Sigmoid colon (tissue), 7 donors: ENCODE measurements around the gene TUFM. TPM values are rescaled to one million over a fixed set of nuclear protein-coding genes. Genes with fewer than 3 reads are reported as not detected.
"Not testable (repeated sequence)": the region's sequence is repeated elsewhere in the genome, so short reads cannot be mapped to it uniquely, and the experiment has no call there.

ENCODE experiments used
- DNase-seq: peaks from one replicate; pipeline ENCODE4 v3.0.0-alpha.2; 2019
- H3K27ac ChIP-seq, 4 donors: fragments of 200-600 bp; sonication (generic); one replicate each; pipeline ENCODE4 v1.5.1; 2016 to 2019; ENCODE audit warnings: mild to moderate bottlenecking in 1 of 4
- H3K27me3 ChIP-seq, 3 donors: fragments of 200-600 bp; sonication (generic); one replicate each; pipeline ENCODE4 v1.5.1; 2019; ENCODE audit warnings: mild to moderate bottlenecking in 1 of 3
- H3K36me3 ChIP-seq, 4 donors: fragments of 200-600 bp; sonication (generic); one replicate each; pipeline ENCODE4 v1.5.1; 2016 to 2019
- H3K4me1 ChIP-seq, 4 donors: fragments of 200-600 bp; sonication (generic); one replicate each; pipeline ENCODE4 v1.5.1; 2017 to 2019
- H3K4me3 ChIP-seq, 4 donors: fragments of 200-600 bp; sonication (generic); one replicate each; pipeline ENCODE4 v1.5.1; 2017 to 2019; ENCODE audit warnings: mild to moderate bottlenecking in 2 of 4, moderate library complexity in 1 of 4
- H3K9me3 ChIP-seq, 4 donors: fragments of 200-600 bp in 3 of 4; sonication (generic) in 3 of 4; one replicate each; pipeline versions ENCODE4 v1.5.1 to v1.6.1; 2013 to 2019
- EP300 ChIP-seq, 4 donors: sonication (generic); formaldehyde crosslinking; IDR thresholded peaks; one replicate each; pipeline ENCODE4 v1.6.1; 2017; ENCODE audit warnings: antibody characterized with exemption in 4 of 4
- POLR2A ChIP-seq, 2 donors: fragments of 450-650 bp; IDR thresholded peaks; one replicate each; pipeline ENCODE4 v1.6.1; 2016; ENCODE audit warnings: antibody characterized with exemption in 2 of 2, mild to moderate bottlenecking in 2 of 2, moderate library complexity in 2 of 2
- POLR2AphosphoS5 ChIP-seq, 4 donors: sonication (generic); formaldehyde crosslinking; IDR thresholded peaks; one replicate each; pipeline ENCODE4 v1.6.1; 2017; ENCODE audit warnings: antibody characterized with exemption in 4 of 4
- WGBS, 2 donors: extraction: QIAGEN DNeasy Blood & Tissue Kit; methylation state at CpG; one replicate each; pipeline ENCODE4 v1.1.7; 2013; 5-methylcytosine and 5-hydroxymethylcytosine counted together
- intact Hi-C: fragments of 100-400 bp; cut with DNase I; formaldehyde crosslinking; loops from one replicate; pipeline ENCODE4 v1.15.1; 2023
- polyA plus RNA-seq, 3 donors: library from polyadenylated mRNA; stranded (reverse); fragments of 200-250 nt; gene quantifications; one replicate each; pipeline ENCODE4 v1.2.3, GENCODE V29; 2013
- total RNA-seq, 4 donors: library from RNA; depleted of rRNA; stranded (reverse); fragments of >200 nt; gene quantifications; one replicate each; pipeline ENCODE4 v1.1.0, GENCODE V29; 2016
- TF ChIP-seq, protein P1 (sequence below), 4 experiments: fragments of 450-650 bp in 3 of 4; fragments of 200-600 bp in 1 of 4; IDR thresholded peaks; one replicate each; pipeline ENCODE4 v1.5.1; 2016 to 2019; ENCODE audit warnings: antibody characterized with exemption in 4 of 4, mild to moderate bottlenecking in 3 of 4, moderate library complexity in 2 of 4
- donor health status: healthy with polysubstance abuse.
- donor health status: Bipolar disorder and iron deficiency.
- donor health status: healthy.

Gene TUFM
- total RNA-seq (100 to 1,000 TPM in 1 of 4 donors, 10 to 100 TPM in 3; 75.3 to 115 (median 89.8) TPM), polyA plus RNA-seq (100 to 1,000 TPM; 102 to 289 (median 151) TPM)

DNA sequence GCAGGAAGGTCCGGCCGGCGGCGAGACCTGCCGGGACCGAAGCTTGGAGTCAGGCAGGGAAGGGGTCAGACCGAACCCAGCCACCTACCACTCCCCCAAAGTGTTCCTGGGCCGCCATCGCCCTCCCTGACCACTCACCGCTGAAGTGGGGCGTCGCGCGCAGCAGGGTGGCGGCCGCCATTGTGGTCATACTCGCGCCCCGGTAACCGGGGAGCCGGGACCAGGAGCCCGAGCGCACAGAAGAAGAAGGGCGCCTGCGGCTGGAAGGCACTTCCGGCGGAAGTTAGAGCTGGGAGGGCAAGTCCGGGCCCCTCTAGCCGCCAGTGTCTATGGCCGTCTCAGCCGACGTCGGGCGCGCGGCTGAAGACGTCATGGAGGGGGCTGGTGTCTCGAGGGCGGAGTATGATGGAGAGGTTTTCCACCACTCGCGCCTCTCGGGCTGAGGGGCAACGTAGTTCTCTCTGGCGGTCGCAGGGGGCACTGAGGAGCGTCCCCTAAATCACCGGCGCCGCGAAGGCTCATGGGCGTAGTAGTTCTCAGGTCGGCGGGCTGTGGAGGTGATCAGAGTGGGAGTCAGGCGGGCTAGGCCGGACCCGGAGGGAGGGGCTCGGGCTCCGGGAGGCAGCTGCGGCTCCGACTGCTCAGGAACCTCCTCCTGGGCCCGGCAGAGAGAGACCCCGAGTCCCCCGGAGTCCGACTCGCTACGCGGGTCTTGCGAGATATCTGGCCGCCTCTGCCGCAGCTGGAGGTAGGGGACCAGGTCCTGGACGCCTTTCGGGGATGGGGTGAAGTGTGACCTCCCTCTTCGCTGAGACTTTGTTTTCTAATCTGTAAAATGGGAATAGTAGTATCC, at the start of gene TUFM:
TUFM (minus strand) TSS at position 269 of the 853 bp plus-strand sequence; CDS start at position 190, 79 bp downstream.
- H3K27me3 ChIP-seq, result no peaks in the 10 kb centered on the region
- H3K27ac ChIP-seq, result peak within 1 kb of the TSS; percentile 91 to 95 (median 92)
- DNase-seq, result peak; percentile 99
- intact Hi-C loops, result loop anchor here (1.0 kb wide), 1 partner anchor 17 kb away; the partner anchor contains the start of gene SH2B1
- H3K9me3 ChIP-seq, result no peaks in the 10 kb centered on the region
- H3K36me3 ChIP-seq, result peaks cover 24 to 36% (median 33%) of the 10 kb centered on the region in 4 donors
- WGBS, 2 donors, result 0% methylated on average over 73 of the region's 73 CpGs
- peak within 1 kb of the TSS; percentile 72 to 98 (median 80) for H3K4me3 ChIP-seq
- H3K4me1 ChIP-seq, result peaks cover 0 to 27% (median 22%) of the 10 kb centered on the region in 4 donors
- peak; percentile 63 to 67 for TF ChIP-seq POLR2A (IDR thresholded peaks at IDR 0.05)
- TF ChIP-seq POLR2AphosphoS5 (IDR thresholded peaks at IDR 0.05), result peak; percentile 65 to 88 (median 84)
- TF ChIP-seq, protein P1, sequence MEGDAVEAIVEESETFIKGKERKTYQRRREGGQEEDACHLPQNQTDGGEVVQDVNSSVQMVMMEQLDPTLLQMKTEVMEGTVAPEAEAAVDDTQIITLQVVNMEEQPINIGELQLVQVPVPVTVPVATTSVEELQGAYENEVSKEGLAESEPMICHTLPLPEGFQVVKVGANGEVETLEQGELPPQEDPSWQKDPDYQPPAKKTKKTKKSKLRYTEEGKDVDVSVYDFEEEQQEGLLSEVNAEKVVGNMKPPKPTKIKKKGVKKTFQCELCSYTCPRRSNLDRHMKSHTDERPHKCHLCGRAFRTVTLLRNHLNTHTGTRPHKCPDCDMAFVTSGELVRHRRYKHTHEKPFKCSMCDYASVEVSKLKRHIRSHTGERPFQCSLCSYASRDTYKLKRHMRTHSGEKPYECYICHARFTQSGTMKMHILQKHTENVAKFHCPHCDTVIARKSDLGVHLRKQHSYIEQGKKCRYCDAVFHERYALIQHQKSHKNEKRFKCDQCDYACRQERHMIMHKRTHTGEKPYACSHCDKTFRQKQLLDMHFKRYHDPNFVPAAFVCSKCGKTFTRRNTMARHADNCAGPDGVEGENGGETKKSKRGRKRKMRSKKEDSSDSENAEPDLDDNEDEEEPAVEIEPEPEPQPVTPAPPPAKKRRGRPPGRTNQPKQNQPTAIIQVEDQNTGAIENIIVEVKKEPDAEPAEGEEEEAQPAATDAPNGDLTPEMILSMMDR (IDR thresholded peaks at IDR 0.05), result peak; percentile 44 to 61 (median 52)
- TF ChIP-seq EP300 (IDR thresholded peaks at IDR 0.05), result peak in 2 of 4 donors; percentile 36 to 83

DNA sequence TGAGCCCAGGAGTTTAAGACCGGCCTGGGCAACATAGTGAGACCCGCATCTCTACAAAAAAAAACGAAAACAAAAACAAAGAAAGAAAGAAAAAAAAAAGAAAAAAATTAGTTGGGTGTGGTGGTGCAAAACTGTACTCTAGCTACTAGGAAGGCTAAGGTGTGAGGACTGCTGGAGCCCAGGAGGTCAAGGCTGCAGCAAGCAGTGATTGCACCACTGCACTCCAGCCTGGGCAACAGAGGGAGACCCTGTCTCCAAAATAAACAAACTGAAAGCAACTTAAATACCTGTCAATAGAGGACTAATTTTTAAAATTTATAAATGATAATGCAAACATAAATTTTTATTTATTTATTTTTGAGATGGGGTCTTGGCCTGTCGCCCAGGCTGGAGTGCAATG, 49.5 kb upstream of the TUFM start:
- no peaks in the 10 kb centered on the region for H3K36me3 ChIP-seq
- H3K27me3 ChIP-seq, result no peaks in the 10 kb centered on the region
- H3K4me3 ChIP-seq, result no peak overlapping the region
- 93 to 96% methylated on average over 4 of the region's 4 CpGs for WGBS, 2 donors
- no peak overlapping the region for H3K27ac ChIP-seq
- DNase-seq, result no peak
- intact Hi-C loops, result no loop called here
- TF ChIP-seq EP300 (IDR thresholded peaks at IDR 0.05), result no peak
- TF ChIP-seq POLR2AphosphoS5 (IDR thresholded peaks at IDR 0.05), result no peak
- TF ChIP-seq, protein P1 (IDR thresholded peaks at IDR 0.05), result no peak
- TF ChIP-seq POLR2A (IDR thresholded peaks at IDR 0.05), result no peak
- H3K4me1 ChIP-seq, result no peaks in the 10 kb centered on the region
- H3K9me3 ChIP-seq, result no peaks in the 10 kb centered on the region

DNA sequence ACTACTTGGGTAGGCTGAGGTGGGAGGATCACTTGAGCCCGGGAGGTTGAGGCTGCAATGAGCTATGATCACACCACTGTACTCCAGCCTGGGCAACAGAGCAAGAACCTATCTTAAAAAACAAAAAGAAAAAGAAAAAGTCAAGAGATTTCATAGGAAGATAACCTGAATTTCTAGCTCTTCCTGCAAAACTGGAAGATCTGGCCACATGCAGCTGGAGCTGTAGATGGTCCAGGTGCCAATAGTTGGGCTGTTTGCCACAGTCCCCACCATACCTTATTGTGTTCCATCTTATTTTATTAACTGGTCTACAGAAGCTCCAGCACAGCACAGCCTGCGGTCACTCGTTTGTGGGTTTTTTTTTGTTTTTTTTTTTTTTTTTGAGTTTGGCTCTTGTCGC, 47.1 kb upstream of the TUFM start:
- Histone ChIP-seq H3K9me3 (no peaks in the 10 kb centered on the region), H3K27ac (no peak overlapping the region), H3K4me1 (no peaks in the 10 kb centered on the region), H3K4me3 (no peak overlapping the region), H3K27me3 (no peaks in the 10 kb centered on the region), H3K36me3 (no peaks in the 10 kb centered on the region)
- no peak for DNase-seq
- intact Hi-C loops, result no loop called here
- TF ChIP-seq, protein P1 (IDR thresholded peaks at IDR 0.05), result no peak
- no peak for TF ChIP-seq POLR2A (IDR thresholded peaks at IDR 0.05)
- no peak for TF ChIP-seq POLR2AphosphoS5 (IDR thresholded peaks at IDR 0.05)
- no peak for TF ChIP-seq EP300 (IDR thresholded peaks at IDR 0.05)
- 94 to 95% methylated on average over 4 of the region's 4 CpGs for WGBS, 2 donors

DNA sequence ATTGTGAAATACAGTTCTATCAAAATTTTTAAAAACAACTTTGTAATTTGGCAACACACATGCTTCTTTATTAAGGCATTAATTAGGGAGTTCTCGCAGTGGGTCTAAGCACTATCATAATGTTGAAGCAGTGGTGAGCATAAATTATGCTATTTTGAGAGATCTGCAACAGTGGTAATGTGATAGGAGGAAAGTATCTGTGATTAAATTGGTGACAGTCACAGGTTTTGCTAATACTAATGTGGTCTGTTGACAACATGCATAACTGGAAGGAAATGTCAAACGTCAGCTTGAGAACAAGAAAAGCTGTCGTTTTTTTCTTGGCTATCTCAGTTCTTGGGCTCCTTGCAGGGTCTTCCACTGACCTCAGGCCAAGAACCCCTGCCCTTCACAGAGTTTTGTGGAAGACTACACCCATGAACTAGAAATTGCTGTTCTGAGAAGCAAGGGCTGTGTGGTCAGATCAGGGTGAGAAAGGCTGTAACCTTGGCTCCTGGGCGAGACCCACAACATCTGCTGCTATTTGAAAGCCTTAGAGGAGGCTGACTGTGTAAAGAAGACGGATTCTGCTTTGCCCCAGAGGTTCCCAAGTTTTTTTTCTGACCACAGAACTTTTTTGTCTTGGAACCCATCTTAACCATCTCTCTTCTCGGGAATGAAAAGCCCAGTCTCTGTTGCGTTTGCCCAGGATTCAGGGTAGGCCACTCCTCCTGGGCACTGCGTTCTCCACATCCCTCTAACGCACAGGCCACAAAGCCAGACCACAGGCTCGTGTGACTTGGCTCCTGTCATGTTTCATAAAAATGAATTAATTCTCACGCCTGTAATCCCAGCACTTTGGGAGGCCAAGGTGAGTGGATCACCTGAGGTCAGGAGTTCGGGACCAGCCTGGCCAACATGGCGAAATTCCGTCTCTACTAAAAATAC, 46.1 kb upstream of the TUFM start:
- Histone ChIP-seq H3K4me1 (no peaks in the 10 kb centered on the region), H3K4me3 (no peak overlapping the region), H3K9me3 (no peaks in the 10 kb centered on the region), H3K27me3 (no peaks in the 10 kb centered on the region), H3K27ac (no peak overlapping the region), H3K36me3 (no peaks in the 10 kb centered on the region)
- intact Hi-C loops, result no loop called here
- WGBS, 2 donors, result 81% methylated on average over 14 of the region's 14 CpGs
- DNase-seq, result no peak
- TF ChIP-seq POLR2AphosphoS5 (IDR thresholded peaks at IDR 0.05) (no peak), EP300 (IDR thresholded peaks at IDR 0.05) (no peak), POLR2A (IDR thresholded peaks at IDR 0.05) (no peak)
- TF ChIP-seq, protein P1 (IDR thresholded peaks at IDR 0.05), result no peak

DNA sequence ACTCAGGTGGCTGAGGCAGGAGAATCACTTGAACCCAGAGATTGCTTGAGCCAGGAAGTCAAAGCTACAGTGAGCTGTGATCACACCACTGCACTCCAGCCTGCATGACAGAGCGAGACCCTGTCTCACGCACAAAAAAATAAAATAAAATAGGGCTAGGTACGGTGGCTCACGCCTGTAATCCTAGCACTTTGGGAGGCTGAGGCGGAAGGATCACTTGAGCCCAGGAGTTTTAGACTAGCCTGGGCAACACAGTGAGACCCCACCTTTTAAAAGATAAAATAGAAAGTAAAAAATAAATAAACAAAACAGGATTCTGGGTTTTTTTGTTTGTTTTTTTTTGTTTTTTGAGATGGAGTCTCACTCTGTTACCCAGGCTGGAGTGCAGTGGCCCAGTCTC, 44.2 kb upstream of the TUFM start:
- H3K27ac ChIP-seq, DNase-seq, H3K4me3 ChIP-seq, H3K4me1 ChIP-seq, intact Hi-C loops, H3K27me3 ChIP-seq, H3K36me3 ChIP-seq, H3K9me3 ChIP-seq: not testable (repeated sequence)
- 96 to 98% methylated on average over 5 of the region's 5 CpGs for WGBS, 2 donors
